Right renal cortex interstitium (tissue), 3 donors: ENCODE measurements around the gene DPPA4. TPM values are rescaled to one million over a fixed set of nuclear protein-coding genes. Genes with fewer than 3 reads are reported as not detected.

ENCODE experiments used
- DNase-seq, 3 donors: peaks; one replicate each; pipeline ENCODE4 v3.0.0-alpha.2; 2013; ENCODE audit warnings: low read depth in 3 of 3, low spot score in 2 of 3
- polyA plus RNA-seq, 3 donors: library from polyadenylated mRNA; unstranded; fragments of 120-200 nt; gene quantifications; one replicate each; pipeline ENCODE4 v1.2.1, GENCODE V29; 2013; ENCODE audit not compliant: insufficient read length in 3 of 3

DPPA4 gene
- polyA plus RNA-seq, 3 donors, result 2.2 to 5.2 (median 4.2) TPM

- DNase-seq, result no peak
Measured at GRCh38 chr3:109339714-109340648, 2.6 kb upstream of the DPPA4 start.

GRCh38 chr3:109339197-109339596, 1.9 kb upstream of the DPPA4 start:
- DNase-seq, result no peak

- no peak for DNase-seq
Measured at GRCh38 chr3:109338322-109338721, 976 bp upstream of the DPPA4 start.

GRCh38 chr3:109336291-109336861, 970 bp downstream of the DPPA4 start:
- DNase-seq, result no peak

GRCh38 chr3:109334572-109334971, 2.8 kb downstream of the DPPA4 start:
- DNase-seq, result no peak

- no peak for DNase-seq
Measured at GRCh38 chr3:109331692-109332091, 5.7 kb downstream of the DPPA4 start.

- no peak for DNase-seq
Measured at GRCh38 chr3:109330405-109330804, 6.9 kb downstream of the DPPA4 start.

GRCh38 chr3:109328202-109328601, 9.1 kb downstream of the DPPA4 start:
- DNase-seq, result no peak

GRCh38 chr3:109325657-109326056, 11.7 kb downstream of the DPPA4 start:
- DNase-seq, result no peak

- no peak for DNase-seq
Measured at GRCh38 chr3:109325109-109325508, 12.2 kb downstream of the DPPA4 start.

GRCh38 chr3:109316162-109316730, 21.1 kb downstream of the DPPA4 start, which contains the start of gene DPPA2:
Gene DPPA2, minus strand, starts transcription at chr3:109316517. Its CDS starts 1,975 bp downstream, at chr3:109314542.
- DNase-seq, result no peak

- DNase-seq, result no peak
Measured at GRCh38 chr3:109313061-109313460, 24.3 kb downstream of the DPPA4 start.

GRCh38 chr3:109297496-109297895, 39.9 kb downstream of the DPPA4 start:
- DNase-seq, result no peak

GRCh38 chr3:109284071-109284470, 53.3 kb downstream of the DPPA4 start:
- DNase-seq, result no peak

GRCh38 chr3:109278546-109278945, 58.8 kb downstream of the DPPA4 start:
- no peak for DNase-seq

GRCh38 chr3:109278141-109278540, 59.2 kb downstream of the DPPA4 start:
- no peak for DNase-seq

Other genes starting within 250 kb of the DPPA4 start
- under 1 TPM; 0.49 to 0.68 (median 0.61) TPM for gene MORC1, start 219.4 kb downstream of the DPPA4 start, polyA plus RNA-seq
- 10 to 100 TPM; 16.6 to 19.4 (median 19.0) TPM for gene C3orf85, start 200.8 kb downstream of the DPPA4 start, polyA plus RNA-seq
- gene DPPA2, start 21.0 kb downstream of the DPPA4 start, polyA plus RNA-seq, result 1 to 10 TPM in 2 of 3 donors, under 1 TPM in 1; 0.76 to 1.4 (median 1.4) TPM